ENCODE measurements around the gene RAP2B.

RAP2B gene

DNA sequence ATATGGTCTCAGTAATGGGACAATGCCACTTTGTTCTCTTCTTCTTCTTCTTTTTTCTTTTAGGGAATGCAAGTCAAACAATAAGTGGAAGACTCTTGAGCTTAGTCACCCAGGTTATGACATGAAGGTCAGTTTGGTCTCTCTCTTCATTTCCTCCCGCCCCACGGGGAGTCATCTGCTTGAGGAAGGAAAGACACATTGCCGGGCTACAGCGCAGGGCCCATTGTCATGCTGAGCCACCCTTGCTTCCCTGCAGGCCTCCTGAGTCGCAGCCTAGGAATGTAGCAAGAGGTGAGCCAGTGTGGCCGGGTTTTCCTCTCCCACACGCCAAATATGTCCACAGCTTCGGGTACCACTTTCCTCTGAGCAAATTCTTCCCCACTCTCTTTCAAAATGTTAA is 47.6 kb downstream of the RAP2B start:
- no peak for DNase-seq

DNA sequence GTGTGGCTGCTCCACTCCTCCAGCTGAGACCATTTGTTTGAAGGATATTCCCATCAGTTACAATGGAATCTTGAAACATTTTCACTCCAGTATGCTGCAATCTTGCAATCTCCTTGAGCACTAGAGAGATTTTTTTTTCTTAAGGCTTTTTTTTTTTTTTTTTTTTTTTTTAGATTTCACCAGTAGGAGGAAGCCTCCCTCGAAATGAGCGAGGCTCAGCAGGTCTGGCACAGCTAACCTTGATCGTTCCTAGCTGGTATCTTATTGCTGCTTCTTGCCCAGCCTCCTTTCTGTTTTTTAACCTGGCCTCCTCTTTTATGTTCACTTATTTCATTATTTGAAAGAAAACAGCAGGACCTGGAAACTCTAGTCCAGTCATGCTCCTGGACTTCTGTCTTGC is 48.1 kb downstream of the RAP2B start:
- no peak for DNase-seq

DNA sequence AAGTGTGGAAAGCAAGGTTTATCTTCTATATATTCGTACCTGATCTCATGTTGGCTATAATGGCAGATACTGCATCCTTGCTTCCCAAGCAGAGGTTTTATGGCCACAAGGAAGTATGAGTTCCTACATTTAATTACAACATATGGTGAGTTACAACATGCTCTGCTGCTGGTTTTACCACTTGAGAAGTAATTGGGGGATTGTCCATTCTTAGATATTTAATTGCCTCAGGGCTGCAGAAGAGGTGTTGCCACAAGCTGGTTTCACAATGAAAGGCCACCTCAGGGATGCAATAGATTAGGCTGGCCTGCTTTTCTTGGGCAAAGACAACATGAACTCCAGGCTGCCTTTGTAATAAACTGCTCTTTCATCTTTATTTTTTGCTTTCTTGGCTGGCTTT is 48.6 kb downstream of the RAP2B start:
- no peak for DNase-seq

DNA sequence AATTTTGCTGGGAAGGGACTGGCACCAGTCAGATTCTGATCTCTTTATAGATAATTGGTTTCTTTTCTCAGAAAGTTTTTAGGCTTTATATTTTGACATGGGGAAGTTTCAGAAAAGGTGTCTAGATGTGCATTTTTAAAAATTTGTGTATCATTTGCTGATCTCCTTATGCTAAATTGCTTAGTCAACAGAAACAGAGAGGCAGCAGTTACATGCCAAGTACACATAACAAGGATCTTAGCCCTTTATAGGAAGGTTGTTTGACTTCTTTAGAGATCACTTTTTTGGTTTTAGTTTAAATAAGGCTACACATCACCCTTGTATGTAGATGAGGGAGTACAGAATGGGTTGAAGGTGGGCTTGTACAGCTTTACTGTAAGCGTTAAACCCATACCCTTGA is 53.5 kb downstream of the RAP2B start:
- DNase-seq = no peak

GRCh38 chr3:153215966-153216365 is 53.9 kb downstream of the RAP2B start:
- DNase-seq = no peak

- DNase-seq = no peak
These were observed 54.9 kb downstream of the RAP2B start for GRCh38 chr3:153216928-153217327.

GRCh38 chr3:153219146-153219545 is 57.1 kb downstream of the RAP2B start:
- no peak for DNase-seq
